GM15510 (cell line): Measurements from ENCODE around the gene ROBO1.

ENCODE experiments used
- POLR2A ChIP-seq: IDR thresholded peaks from 3 replicates; pipeline ENCODE4 v1.6.1; 2011; ENCODE audit warnings: borderline replicate concordance; ENCODE audit not compliant: insufficient read length; ENCODE audit errors: extremely low read depth

ROBO1 gene

GRCh38 chr3:78754066-78754743 is 1013.6 kb downstream of the ROBO1 start:
- no peak for TF ChIP-seq POLR2A

GRCh38 chr3:78751266-78751665 is 1016.5 kb downstream of the ROBO1 start:
- no peak for TF ChIP-seq POLR2A

- TF ChIP-seq POLR2A, result no peak
These were observed 1018.7 kb downstream of the ROBO1 start for GRCh38 chr3:78749056-78749455.

GRCh38 chr3:78745847-78746246 is 1022.0 kb downstream of the ROBO1 start:
- TF ChIP-seq POLR2A, result no peak

GRCh38 chr3:78742491-78742890 is 1025.3 kb downstream of the ROBO1 start:
- TF ChIP-seq POLR2A, result no peak

GRCh38 chr3:78742041-78742440 is 1025.8 kb downstream of the ROBO1 start:
- no peak for TF ChIP-seq POLR2A

- no peak for TF ChIP-seq POLR2A
These were observed 1026.6 kb downstream of the ROBO1 start for GRCh38 chr3:78741066-78741645.

GRCh38 chr3:78738833-78739232 is 1029.0 kb downstream of the ROBO1 start:
- TF ChIP-seq POLR2A, result no peak

GRCh38 chr3:78737988-78738387 is 1029.8 kb downstream of the ROBO1 start:
- TF ChIP-seq POLR2A, result no peak

GRCh38 chr3:78736863-78737262 is 1030.9 kb downstream of the ROBO1 start:
- TF ChIP-seq POLR2A, result no peak

GRCh38 chr3:78734048-78734637 is 1033.7 kb downstream of the ROBO1 start:
- no peak for TF ChIP-seq POLR2A

GRCh38 chr3:78732893-78733292 is 1034.9 kb downstream of the ROBO1 start:
- no peak for TF ChIP-seq POLR2A

GRCh38 chr3:78732471-78732870 is 1035.3 kb downstream of the ROBO1 start:
- TF ChIP-seq POLR2A, result no peak

- no peak for TF ChIP-seq POLR2A
These were observed 1037.9 kb downstream of the ROBO1 start for GRCh38 chr3:78729946-78730345.

- TF ChIP-seq POLR2A, result no peak
These were observed 1039.2 kb downstream of the ROBO1 start for GRCh38 chr3:78728406-78729145.
